SJSA1 (cell line): ENCODE results near the gene ECI1. TPM values are rescaled to one million over a fixed set of nuclear protein-coding genes. Genes with fewer than 3 reads are reported as not detected.
A peak's percentile ranks its signal among the peaks of the same experiment; 100 is the strongest.
"Not testable (repeated sequence)": the region's sequence is repeated elsewhere in the genome, so short reads cannot be mapped to it uniquely, and the experiment has no call there.

Experiments
- DNase-seq, 2 experiments: peaks; one replicate each; pipeline ENCODE4 v3.0.0-alpha.2; 2015 to 2020; ENCODE audit warnings: low spot score in 2 of 2, low read depth in 1 of 2
- H3K27ac ChIP-seq: fragments of 250-450 bp; sonication (Bioruptor Pico); 2 replicates; pipeline ENCODE4 v1.5.1; 2020; ENCODE audit warnings: mild to moderate bottlenecking, moderate library complexity
- H3K27me3 ChIP-seq: fragments of 250-450 bp; sonication (Bioruptor Pico); replicated peaks from 2 replicates; pipeline ENCODE4 v1.5.1; 2020; ENCODE audit warnings: mild to moderate bottlenecking, moderate library complexity
- H3K36me3 ChIP-seq: fragments of 250-450 bp; sonication (Bioruptor Pico); 2 replicates; pipeline ENCODE4 v1.5.1; 2020; ENCODE audit warnings: mild to moderate bottlenecking
- H3K4me1 ChIP-seq: fragments of 250-450 bp; sonication (Bioruptor Pico); replicated peaks from 2 replicates; pipeline ENCODE4 v1.6.1; 2021; ENCODE audit warnings: mild to moderate bottlenecking
- H3K4me3 ChIP-seq: fragments of 250-450 bp; sonication (Bioruptor Pico); 2 replicates; pipeline ENCODE4 v1.5.1; 2020; ENCODE audit warnings: mild to moderate bottlenecking
- H3K9me3 ChIP-seq: fragments of 250-450 bp; sonication (Bioruptor Pico); replicated peaks from 2 replicates; pipeline ENCODE4 v1.5.1; 2020; ENCODE audit warnings: mild to moderate bottlenecking
- total RNA-seq: library from RNA; depleted of rRNA; stranded (reverse); fragments of >200 nt; shearing (Covaris generic); gene quantifications from 2 replicates; pipeline ENCODE4 v1.2.3, GENCODE V29; 2014

Gene ECI1
- total RNA-seq, 1 experiment from 2014 or later: 80.2 TPM

DNA sequence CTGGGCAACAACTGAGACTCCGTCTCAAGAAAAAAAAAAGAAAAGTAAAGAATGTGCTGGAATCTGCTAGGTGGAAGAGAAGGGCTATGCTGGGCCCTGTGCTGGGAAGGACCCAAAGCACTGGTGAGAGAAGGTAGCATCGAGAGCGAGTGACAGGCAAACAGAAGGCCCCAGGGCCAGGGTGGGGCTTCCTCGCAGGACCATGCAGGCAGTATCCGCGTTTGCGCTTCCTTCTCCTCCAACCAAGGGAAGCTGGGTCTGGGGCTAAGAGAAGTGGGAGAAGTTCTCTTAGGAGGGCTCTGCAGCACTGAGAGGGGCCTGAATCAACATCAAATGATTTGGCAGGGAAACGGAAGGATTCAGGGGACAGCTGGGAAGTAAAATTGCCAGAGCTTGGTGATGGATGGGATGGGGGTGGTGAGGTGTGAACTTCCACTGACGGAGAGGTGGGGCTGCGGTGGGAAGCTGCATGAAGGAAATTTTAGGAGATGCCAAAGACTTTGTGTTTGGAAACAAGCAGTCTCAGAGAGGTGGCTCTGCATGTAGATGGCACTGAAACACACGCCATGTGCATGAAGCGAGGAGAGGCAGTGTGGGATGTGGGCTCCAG, 5.2 kb upstream of the ECI1 start:
- no peak for DNase-seq
- Histone ChIP-seq H3K27me3 (no peaks in the 10 kb centered on the region), H3K27ac (no peak overlapping the region), H3K9me3 (no peaks in the 10 kb centered on the region), H3K4me3 (no peak overlapping the region), H3K4me1 (peaks cover 8% of the 10 kb centered on the region), H3K36me3 (peaks cover 98% of the 10 kb centered on the region)

DNA sequence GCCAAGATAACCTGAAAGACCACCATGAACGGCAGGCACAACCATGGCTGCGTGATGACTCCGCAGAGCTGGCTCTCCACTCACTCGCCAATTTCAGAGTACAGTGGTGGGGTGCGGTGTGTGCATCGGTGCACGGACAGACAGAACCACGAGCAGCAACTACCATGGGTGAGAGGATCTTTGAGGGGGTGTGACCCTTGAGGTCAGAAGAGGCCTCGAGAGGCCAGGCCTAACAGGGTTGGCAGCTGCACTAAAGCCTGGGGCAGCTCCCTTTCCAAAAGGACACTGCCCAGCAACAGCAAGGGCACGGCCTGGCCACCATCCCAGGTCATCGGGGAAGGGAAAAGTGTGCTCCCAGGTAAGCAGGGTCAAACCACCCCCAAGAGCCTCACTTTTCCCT, 1.9 kb upstream of the ECI1 start:
- no peaks in the 10 kb centered on the region for H3K27me3 ChIP-seq
- no peaks in the 10 kb centered on the region for H3K9me3 ChIP-seq
- H3K36me3 ChIP-seq: peaks cover 77% of the 10 kb centered on the region
- no peak overlapping the region for H3K27ac ChIP-seq
- DNase-seq: no peak
- H3K4me1 ChIP-seq: peaks cover 13% of the 10 kb centered on the region
- H3K4me3 ChIP-seq: no peak overlapping the region

DNA sequence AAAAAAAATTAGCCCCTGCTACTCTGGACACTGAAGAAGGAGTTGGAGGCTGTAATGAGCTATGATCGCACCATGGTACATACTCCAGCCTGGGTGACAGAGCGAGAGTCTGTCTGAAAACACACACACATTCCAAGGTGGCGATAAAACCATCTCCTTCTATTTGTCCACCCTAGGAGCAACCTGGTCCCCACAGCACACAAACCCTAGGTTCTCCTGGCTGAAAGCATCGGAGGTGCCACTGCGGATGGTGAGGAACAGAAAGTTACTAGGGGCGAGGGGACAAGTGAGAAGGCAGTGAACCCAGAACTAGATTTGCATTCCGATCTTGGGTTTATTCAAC, 1.4 kb upstream of the ECI1 start:
- DNase-seq: no peak
- no peak overlapping the region for H3K4me3 ChIP-seq
- no peaks in the 10 kb centered on the region for H3K9me3 ChIP-seq
- no peaks in the 10 kb centered on the region for H3K27me3 ChIP-seq
- H3K4me1 ChIP-seq: peaks cover 13% of the 10 kb centered on the region
- H3K27ac ChIP-seq: no peak overlapping the region
- peaks cover 76% of the 10 kb centered on the region for H3K36me3 ChIP-seq

DNA sequence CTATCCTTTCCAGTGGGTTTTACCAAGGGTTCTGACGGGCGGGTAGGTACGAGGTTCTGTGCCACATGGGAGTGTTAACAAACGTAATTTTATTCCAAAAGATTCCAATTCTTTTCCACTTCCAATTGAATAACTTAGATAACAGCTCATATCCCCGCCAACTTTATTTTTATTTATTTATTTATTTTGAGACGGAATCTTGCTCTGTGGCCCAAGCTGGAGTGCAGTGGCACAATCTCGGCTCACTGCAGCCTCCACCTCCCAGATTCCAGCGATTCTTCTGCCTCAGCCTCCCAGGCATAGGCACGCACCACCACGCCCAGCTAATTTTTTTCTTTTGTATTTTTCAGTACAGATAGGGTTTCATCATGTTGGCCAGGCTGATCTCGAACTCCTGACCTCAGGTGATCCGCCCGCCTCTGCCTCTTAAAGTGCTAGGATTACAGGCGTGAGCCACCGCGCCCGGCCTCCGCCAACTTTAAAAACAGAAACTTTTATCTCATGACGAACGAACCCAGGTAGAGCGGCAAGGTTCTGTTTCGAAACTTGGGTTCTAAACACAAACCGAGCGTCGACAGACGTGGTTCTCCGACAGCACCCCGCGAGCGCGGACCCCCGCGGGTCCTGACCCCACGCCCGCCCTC, 613 bp downstream of the ECI1 start:
- Histone ChIP-seq H3K27ac (peak overlapping the region; percentile 31), H3K9me3 (no peaks in the 10 kb centered on the region), H3K4me1 (peaks cover 13% of the 10 kb centered on the region), H3K4me3 (peak overlapping the region; percentile 76), H3K27me3 (no peaks in the 10 kb centered on the region), H3K36me3 (peaks cover 73% of the 10 kb centered on the region)
- peak; percentile 38 to 47 for DNase-seq

DNA sequence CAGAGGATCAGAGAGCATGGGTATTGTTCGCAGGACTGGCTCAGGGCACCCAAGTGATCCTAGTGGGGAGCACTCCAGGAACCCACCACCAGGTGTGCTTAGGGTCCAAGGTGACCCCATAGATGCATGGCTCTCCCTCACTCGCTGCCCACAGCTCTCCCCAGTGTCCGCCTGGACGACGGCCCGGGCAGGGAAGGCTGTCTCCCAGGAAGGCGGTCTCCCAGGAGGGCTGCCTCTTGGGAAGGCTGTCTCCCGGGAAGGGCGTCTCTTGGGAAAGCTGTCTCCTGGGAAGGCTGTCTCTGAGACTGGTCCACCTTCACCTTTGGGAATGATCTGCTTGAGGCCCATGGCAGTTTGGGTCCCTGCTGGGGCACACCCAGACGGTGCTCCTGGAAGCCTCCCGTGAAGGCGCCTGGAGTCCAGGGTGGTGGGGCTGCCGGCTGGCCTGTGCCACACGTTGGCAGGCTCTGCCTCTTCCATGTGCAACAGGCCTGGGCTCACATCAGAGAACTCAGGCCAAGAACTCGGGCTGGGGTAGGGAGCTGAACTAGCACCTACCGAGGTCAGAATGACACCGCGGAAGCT, 5.0 kb downstream of the ECI1 start:
- DNase-seq: no peak
- no peak overlapping the region for H3K4me3 ChIP-seq
- no peak overlapping the region for H3K27ac ChIP-seq
- no peaks in the 10 kb centered on the region for H3K9me3 ChIP-seq
- H3K27me3 ChIP-seq: no peaks in the 10 kb centered on the region
- H3K4me1 ChIP-seq: peaks cover 4% of the 10 kb centered on the region
- H3K36me3 ChIP-seq: peaks cover 76% of the 10 kb centered on the region

DNA sequence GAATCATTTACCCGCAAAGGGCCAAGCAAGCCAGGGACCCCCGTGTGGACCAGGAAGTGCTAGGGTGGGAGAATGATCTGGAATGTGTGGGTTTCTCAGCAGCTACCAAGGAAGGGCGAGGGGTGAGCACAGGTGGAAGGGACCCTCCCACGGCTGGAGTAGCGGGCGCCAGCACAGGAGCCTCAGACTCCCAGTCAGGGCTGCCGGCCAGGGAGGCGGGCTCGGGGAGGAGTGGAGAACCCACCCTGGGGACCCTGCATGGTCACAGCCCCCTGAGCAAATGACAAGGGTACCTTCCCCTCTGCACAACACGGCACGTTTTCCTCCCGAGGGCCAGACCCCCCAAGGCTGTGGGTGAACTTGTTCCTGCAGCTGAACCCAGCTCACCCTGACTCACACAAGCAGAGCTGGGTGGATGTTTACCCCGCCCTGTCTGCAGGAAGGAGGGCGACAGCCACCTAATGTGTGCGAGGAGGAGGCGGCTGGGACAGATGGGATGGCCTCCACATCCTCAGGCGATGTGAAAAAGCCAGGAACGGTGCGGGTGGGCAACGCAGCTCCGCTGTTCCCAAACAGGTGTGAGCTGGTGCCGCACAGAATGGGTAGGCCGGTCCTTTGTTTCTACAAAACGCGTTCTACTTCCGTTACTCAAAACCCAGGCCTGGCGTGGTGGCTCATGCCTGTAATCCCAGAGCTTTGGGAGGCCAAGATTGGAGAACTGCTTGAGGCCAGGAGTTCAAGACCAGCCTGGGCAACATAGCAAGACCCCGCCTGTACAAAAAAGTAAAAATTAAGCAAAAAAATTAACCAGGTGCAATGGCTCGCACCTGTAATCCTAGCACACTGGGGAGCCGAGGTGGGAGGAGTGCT, 6.2 kb downstream of the ECI1 start:
- DNase-seq: no peak
- H3K36me3 ChIP-seq: peaks cover 76% of the 10 kb centered on the region
- H3K27me3 ChIP-seq: no peaks in the 10 kb centered on the region
- H3K27ac ChIP-seq: no peak overlapping the region
- H3K4me1 ChIP-seq: peaks cover under 1% of the 10 kb centered on the region
- H3K9me3 ChIP-seq: no peaks in the 10 kb centered on the region
- H3K4me3 ChIP-seq: no peak overlapping the region

DNA sequence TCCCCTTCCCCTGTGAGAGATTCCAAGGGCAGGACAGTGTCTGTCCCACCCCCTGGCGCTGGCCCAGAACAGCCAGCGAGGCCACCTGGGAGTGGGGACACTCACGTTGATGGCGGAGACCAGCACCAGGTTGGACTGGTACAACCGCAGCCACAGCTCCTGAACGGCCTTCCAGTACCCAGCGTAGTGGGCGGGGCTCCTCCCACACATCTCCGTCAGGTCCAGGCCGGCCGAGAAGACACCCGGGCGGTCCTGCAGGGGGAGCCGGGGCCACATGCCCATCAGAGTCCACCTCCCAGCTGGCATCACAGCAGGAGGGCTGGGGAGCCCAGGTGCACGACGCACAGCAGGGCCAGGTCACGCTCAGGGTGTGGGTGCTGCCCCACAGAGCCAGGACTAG, 7.1 kb downstream of the ECI1 start:
- peak in 1 of 2 experiments; percentile 54 for DNase-seq
- Histone ChIP-seq H3K27me3 (no peaks in the 10 kb centered on the region), H3K4me3 (no peak overlapping the region), H3K27ac (no peak overlapping the region), H3K9me3 (no peaks in the 10 kb centered on the region), H3K4me1 (no peaks in the 10 kb centered on the region), H3K36me3 (peaks cover 81% of the 10 kb centered on the region)

DNA sequence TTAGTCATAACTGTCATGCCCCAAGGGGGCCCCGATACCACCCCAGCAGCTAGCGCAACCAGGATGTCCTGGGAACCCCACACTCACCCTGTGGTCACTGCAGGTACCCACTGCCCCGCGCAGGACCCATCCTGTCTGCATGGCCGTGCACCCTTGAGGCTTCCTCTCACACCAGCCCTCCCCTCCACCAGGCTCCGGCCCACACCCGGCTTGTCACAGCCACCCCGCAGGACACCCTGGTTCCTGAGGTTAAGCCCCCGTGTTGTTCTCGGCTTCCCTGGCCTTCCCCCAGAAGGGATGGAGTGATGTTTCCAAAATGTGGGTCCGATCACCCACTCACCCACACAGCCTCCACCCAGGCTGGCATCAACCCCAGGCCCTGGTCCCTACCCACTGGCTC, 7.6 kb downstream of the ECI1 start:
- DNase-seq: no peak
- H3K36me3 ChIP-seq: peaks cover 78% of the 10 kb centered on the region

DNA sequence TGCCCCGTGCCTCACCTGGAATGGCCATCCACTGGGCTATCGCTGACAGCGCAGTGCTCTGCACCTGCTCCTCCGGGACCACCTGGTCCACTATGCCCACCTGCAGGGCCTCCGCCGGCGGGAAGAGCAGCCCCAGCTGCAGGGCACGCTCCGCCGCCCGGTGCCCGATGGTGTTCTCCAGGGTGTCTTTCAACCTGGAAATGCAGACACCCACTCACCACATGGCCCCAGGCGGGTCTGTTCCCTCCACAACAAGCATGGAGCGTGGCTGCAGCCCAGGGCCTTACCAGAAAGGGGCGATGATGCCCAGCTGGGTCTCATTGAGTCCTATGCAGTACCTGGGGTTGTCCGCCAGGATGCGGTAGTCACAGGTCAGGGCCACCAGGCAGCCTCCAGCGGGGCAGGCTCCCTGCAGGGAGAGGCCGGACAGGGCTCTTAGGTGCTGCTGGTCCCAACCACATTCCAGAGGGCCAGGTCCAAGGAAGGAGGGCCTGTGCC, 8.3 kb downstream of the ECI1 start:
- H3K27me3 ChIP-seq: no peaks in the 10 kb centered on the region
- H3K27ac ChIP-seq: no peak overlapping the region
- DNase-seq: no peak
- peaks cover 79% of the 10 kb centered on the region for H3K36me3 ChIP-seq
- no peaks in the 10 kb centered on the region for H3K4me1 ChIP-seq
- H3K9me3 ChIP-seq: no peaks in the 10 kb centered on the region
- no peak overlapping the region for H3K4me3 ChIP-seq

More for the DNA sequence above, 7.6 kb downstream of the ECI1 start:
- Histone ChIP-seq H3K27me3 (no peaks in the 10 kb centered on the region), H3K4me1 (no peaks in the 10 kb centered on the region), H3K9me3 (no peaks in the 10 kb centered on the region), H3K4me3 (no peak overlapping the region), H3K27ac (no peak overlapping the region)

DNA sequence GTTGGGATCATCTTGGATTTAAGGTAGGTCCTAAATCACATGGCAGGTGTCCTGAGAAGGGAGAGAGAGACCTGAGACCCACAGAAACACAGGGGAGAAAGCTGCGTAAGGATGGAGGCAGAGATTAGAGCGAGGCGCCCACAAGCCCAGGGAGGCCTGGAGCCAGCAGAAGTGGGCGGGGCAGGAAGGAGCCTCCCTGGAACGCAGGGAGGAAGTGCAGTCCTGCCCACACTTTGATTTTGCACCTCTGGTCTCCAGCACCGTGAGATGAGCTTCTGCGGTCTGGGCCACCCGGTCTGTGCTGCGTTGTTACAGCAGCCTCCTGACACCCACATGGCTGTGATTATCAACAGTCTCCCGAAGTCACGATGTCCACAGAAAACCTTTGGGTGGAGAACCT, 8.8 kb downstream of the ECI1 start:
- Histone ChIP-seq H3K4me3 (no peak overlapping the region), H3K9me3 (no peaks in the 10 kb centered on the region), H3K4me1 (no peaks in the 10 kb centered on the region), H3K36me3 (peaks cover 80% of the 10 kb centered on the region), H3K27ac (no peak overlapping the region), H3K27me3 (no peaks in the 10 kb centered on the region)
- no peak for DNase-seq

DNA sequence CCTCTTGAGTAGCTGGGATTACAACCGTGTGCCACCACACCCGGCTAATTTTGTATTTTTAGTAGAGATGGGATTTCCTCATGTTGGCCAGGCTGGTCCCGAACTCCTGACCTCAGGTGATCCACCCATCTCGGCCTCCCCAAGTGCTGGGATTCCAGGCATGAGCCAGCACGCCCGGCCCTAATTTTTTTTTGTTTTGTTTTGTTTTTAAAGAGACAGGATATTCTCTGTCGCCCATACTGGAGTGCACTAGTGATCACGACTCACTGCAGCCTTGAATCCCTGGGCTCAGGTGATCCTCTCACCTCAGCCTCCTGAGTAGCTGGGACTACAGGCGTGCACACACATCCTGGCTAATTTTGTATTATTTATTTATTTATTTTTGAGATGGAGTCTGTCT, 11.1 kb downstream of the ECI1 start:
- H3K27ac ChIP-seq, H3K4me1 ChIP-seq, DNase-seq, H3K4me3 ChIP-seq, H3K9me3 ChIP-seq, H3K27me3 ChIP-seq: not testable (repeated sequence)
- peaks cover 79% of the 10 kb centered on the region for H3K36me3 ChIP-seq

DNA sequence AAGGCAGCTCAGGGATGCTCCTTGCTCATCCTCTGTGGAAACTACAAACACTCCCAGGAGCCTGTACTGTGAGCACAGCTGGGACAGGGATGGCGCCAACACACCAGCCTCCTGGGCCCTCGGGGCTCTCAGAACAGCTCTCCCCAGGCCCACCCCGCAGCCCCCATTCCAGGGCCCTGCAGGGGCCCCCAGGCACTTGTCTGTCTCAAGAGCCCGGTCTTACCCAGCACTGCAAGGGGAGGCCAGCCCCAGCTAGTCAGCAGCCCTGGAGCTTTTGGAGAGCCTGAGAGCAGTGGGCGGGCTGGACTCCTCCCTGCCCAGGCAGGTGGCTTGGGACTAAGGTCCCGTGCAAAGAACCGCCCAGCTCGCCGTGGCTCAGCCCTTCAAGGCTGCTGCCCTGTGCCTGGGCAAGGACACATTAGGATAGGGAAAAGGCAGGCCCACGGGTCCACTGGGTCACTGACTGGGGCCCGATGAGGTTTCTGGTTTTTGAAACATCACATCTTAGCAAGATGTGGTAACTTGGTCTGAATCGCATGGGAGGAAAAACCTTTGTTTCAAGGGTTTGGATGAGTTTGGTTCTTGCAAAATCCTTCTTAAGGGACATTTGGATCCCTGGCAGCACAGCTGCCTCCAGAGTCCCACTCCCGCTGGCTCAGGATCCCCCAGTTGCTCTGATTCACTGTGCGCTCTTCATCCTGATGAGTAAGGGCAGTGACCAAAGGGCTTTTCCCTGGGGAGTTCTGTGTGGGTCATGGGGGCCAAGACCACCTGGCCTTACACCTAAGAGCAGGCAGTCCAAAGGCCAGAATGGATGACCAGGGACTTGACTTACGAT, 12.3 kb downstream of the ECI1 start:
- DNase-seq: no peak
- Histone ChIP-seq H3K4me3 (no peak overlapping the region), H3K27me3 (no peaks in the 10 kb centered on the region), H3K9me3 (no peaks in the 10 kb centered on the region), H3K36me3 (peaks cover 77% of the 10 kb centered on the region), H3K4me1 (no peaks in the 10 kb centered on the region), H3K27ac (no peak overlapping the region)

DNA sequence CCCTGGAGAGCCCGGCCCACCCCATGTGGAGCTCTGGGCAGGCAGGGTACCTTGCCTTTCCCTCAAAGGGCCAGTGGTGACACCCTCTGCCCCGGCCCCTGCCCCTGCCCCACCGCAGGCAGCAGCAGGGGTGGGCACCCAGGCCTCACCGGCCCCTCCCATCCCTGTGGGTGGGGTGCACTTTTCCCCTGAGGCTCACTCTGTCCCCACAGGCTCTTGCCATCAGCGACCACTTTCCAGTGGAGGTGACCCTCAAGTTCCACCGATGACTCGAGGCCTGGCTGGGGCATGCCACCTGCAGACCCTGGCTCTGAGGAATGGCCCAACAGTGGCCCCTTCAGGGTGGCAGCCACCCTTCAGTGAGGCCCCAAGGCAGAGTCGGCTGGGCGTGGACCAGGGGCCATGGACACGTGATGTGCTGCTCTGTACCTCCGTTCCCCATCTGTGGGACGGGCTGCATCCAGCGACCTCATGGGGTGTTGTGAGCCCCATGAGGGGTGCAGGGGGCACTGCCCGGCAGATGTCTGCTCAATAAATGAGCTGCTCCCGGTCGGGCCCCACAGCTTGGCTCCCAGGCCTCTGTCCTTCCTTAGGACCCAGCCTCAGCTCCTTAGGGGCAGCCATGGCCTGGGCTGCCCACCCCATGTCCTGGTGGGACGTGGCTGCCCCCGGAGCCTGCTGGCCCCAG, 13.1 kb downstream of the ECI1 start:
- no peak for DNase-seq
- peaks cover 77% of the 10 kb centered on the region for H3K36me3 ChIP-seq
- no peak overlapping the region for H3K4me3 ChIP-seq

More for the DNA sequence above, 13.1 kb downstream of the ECI1 start:
- H3K27me3 ChIP-seq: no peaks in the 10 kb centered on the region
- H3K4me1 ChIP-seq: no peaks in the 10 kb centered on the region
- H3K9me3 ChIP-seq: no peaks in the 10 kb centered on the region
- no peak overlapping the region for H3K27ac ChIP-seq
